Umbilical cord (tissue), 2 donors: ENCODE data around the gene CASP2. TPM values are rescaled to one million over a fixed set of nuclear protein-coding genes. Genes with fewer than 3 reads are reported as not detected.

ENCODE experiments used
- DNase-seq: peaks from one replicate; pipeline ENCODE4 v3.0.0-alpha.2; 2015; ENCODE audit warnings: low spot score
- total RNA-seq: library from RNA; depleted of rRNA; stranded (reverse); fragments of >200 nt; gene quantifications from one replicate; pipeline ENCODE4 v1.2.3, GENCODE V29; 2014; ENCODE audit warnings: low replicate concordance; ENCODE audit not compliant: insufficient read depth

Gene CASP2
- total RNA-seq, 1 donor from 2014 or later: 9.1 TPM

- DNase-seq: peak; percentile 71
Observed at GRCh38 chr7:143295870-143296269, 7.7 kb downstream of the CASP2 start.

GRCh38 chr7:143296686-143297085 lies 8.5 kb downstream of the CASP2 start:
- DNase-seq: no peak

DNA sequence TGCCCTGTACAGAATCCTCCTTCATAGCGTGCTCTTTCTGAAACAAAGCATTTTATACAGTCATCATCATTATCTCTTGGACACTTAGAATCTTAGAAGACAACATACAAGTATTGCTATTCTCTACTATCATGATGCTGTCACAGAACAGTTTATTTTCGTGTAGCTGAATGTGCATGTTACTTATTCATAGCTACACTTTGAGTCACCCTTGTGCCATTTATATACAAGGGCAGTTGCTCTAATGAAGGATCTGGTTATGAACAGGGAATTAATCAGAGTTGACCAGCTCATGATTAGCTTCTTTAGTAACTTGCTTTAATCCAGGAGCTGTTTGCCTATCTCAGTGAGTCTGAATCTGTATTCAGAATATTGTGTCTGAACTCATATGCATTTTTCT lies 11.2 kb downstream of the CASP2 start:
- no peak for DNase-seq

- no peak for DNase-seq
Observed at GRCh38 chr7:143299840-143300239, 11.7 kb downstream of the CASP2 start.

- DNase-seq: no peak
Observed at GRCh38 chr7:143300959-143301935, 13.1 kb downstream of the CASP2 start.

DNA sequence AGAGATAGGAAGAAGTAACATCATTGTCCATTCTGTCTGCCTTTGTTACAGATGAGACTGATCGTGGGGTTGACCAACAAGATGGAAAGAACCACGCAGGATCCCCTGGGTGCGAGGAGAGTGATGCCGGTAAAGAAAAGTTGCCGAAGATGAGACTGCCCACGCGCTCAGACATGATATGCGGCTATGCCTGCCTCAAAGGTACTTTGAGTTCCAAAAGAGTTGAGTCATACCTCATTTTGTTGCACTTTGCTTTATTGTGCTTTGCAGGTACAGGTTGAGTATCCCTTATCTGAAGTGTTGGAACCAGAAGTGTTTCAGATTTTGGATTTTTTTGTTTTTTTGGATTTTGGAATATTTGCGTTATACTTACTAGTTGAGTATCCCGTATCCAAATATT lies 15.6 kb downstream of the CASP2 start:
- no peak for DNase-seq

DNA sequence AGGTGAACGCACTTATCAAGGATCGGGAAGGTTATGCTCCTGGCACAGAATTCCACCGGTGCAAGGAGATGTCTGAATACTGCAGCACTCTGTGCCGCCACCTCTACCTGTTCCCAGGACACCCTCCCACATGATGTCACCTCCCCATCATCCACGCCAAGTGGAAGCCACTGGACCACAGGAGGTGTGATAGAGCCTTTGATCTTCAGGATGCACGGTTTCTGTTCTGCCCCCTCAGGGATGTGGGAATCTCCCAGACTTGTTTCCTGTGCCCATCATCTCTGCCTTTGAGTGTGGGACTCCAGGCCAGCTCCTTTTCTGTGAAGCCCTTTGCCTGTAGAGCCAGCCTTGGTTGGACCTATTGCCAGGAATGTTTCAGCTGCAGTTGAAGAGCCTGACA lies 16.8 kb downstream of the CASP2 start:
- DNase-seq: no peak

- no peak for DNase-seq
Observed at GRCh38 chr7:143305423-143306070, 17.4 kb downstream of the CASP2 start.

- no peak for DNase-seq
Observed at GRCh38 chr7:143308632-143309031, 20.5 kb downstream of the CASP2 start.

DNA sequence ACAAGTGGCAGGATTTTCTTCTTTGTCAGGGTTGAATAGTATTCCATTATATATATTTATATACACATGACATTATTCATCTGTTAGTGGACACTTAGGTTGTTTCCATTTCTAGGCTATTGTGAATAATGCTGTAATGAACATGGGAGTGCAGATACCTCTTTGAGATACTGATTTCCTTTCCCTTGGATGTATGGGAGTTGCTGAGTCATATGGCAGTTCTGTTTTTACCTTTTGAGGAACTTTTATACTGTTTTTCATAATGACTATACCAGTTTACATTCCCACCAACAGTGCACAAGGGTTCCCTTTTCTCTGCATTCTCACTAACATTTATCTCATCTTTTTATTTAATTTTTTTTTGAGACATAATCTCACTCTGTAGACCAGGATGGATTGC lies 26.0 kb downstream of the CASP2 start:
- no peak for DNase-seq

DNA sequence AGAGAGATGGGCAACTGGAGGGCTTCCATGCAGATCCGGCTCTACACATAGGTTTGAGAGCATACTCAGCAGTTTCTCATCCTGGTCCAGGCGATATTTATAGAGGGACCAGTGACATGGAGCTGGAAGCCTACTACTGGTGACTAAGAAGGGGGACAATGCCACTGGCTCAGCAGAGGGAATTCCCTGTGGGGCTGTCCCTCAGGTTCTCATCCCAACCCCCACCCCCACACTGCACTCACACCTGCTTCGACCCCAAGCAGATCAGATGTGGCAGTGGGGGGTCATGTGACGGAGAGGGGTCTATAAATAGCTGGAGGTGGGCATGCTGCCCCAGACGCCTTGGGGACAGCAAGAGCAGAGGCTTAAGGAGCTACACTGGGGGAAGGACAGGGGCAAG lies 27.6 kb downstream of the CASP2 start, which contains the start of gene CLCN1:
CLCN1 (plus strand) TSS at position 336 of the 400 bp plus-strand sequence. CDS start 102 bp downstream, outside the sequence.
- no peak for DNase-seq

DNA sequence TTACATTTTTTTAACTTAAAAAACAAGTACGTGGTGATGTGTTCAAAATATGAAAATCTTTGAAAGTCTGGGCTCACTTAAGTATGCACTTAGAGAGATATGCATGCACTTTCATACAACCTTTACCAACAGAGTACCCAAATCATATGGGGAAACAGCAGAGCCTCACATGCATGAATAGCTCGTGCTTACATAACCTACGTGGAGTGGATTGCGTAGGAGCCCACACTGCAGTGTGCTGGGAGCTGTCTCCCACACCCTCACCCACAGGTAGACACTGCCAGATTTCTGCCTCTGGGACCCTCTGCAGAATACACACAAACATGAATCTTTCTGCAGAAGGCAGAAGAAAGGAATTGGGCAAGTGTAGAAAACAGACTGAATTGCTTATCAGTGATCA lies 28.3 kb downstream of the CASP2 start:
- DNase-seq: no peak

DNA sequence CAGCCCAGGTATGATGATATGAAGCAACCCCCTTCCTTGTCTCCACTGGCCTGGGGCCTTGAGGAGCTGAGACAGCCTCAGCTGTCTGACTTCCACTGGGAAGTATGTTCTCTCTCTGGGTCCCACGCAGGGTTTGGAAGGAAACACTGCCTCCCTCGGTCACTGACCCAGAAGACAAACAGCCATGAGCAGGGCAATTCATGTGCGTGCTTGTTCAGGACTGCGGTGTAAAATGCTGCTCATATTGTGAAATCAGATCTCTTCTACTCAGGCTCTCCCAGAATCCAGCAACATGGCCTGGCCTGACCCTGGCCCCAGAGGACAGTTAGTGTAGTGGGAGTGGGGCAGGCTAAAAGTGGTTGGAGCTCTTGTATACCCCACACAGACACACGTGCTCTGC lies 30.5 kb downstream of the CASP2 start:
- DNase-seq: peak; percentile 29

- no peak for DNase-seq
Observed at GRCh38 chr7:143320620-143321019, 32.5 kb downstream of the CASP2 start.

DNA sequence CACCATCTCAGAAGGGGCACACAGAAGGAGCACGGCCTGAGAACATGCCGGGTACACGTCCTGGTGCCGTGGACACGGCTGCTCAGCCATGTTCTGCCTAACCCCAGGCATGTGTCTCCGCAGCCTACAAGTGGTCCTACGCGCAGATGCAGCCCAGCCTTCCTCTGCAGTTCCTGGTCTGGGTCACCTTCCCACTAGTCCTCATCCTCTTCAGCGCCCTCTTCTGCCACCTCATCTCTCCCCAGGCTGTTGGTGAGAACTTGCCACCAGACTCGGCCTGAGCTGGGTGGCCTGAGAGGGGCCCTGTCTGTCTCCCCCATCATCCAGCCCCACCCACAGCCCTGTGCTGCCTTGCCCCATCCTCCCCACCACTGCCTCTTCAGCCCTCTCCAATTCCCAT lies 33.1 kb downstream of the CASP2 start:
- DNase-seq: no peak

DNA sequence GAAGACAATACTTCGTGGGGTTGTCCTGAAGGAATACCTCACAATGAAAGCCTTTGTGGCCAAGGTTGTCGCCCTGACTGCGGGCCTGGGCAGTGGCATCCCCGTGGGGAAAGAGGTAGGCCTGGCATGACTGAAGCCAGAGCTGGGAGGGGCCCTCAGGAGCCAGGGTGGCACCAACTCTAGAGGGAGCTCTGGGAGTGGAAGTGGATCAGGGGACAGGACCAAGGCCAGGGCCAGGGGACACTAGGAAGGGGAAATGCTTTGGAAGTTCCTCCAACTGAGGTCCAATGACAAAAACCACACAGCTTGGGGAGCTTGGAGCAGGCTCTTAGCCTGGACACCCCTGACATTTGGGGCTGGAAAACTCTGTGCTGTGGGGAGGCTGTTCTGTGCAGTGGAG lies 33.6 kb downstream of the CASP2 start:
- no peak for DNase-seq

GRCh38 chr7:143322760-143323633 lies 34.8 kb downstream of the CASP2 start:
- DNase-seq: peak; percentile 60

DNA sequence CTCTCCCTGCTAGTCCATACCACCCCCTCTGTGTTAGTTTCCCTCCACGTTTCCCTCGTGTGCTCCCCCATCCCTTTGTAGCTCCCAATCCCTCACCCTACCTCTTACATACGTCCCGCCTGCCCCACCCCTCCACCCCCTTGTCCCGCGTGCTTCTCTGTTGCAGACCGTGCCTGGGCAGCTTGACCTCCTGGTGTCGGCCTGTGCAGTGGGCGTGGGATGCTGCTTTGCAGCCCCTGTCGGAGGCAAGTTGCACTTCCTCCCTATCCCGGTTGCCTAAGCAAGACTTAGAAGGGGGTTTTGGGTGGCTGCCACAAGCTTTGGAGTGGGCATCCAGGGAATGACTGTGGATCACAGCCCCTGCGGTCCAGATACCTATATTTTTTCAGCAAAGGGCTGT lies 35.5 kb downstream of the CASP2 start:
- no peak for DNase-seq

GRCh38 chr7:143325240-143325639 lies 37.1 kb downstream of the CASP2 start:
- DNase-seq: peak; percentile 17

GRCh38 chr7:143327903-143328302 lies 39.8 kb downstream of the CASP2 start:
- DNase-seq: no peak

- no peak for DNase-seq
Observed at GRCh38 chr7:143329471-143330170, 41.5 kb downstream of the CASP2 start.
